ENCODE results near the gene TSPAN16.

The TSPAN16 gene

GRCh38 chr19:11274533-11275086 is 21.4 kb upstream of the TSPAN16 start:
- no peak overlapping the region for H3K4me3 ChIP-seq (replicated peaks; ENCODE audit: low read depth, low read length)
- DNase-seq (ENCODE audit: low read depth) = no peak
- TF ChIP-seq CTCF (IDR thresholded peaks at IDR 0.05; ENCODE audit: low read length, missing control alignments) = no peak

GRCh38 chr19:11278670-11279069 is 17.3 kb upstream of the TSPAN16 start:
- no peak for TF ChIP-seq CTCF (IDR thresholded peaks at IDR 0.05; ENCODE audit: low read length, missing control alignments)
- peak; percentile 70 for DNase-seq (ENCODE audit: low read depth)
- H3K4me3 ChIP-seq (replicated peaks; ENCODE audit: low read depth, low read length) = no peak overlapping the region

- H3K4me3 ChIP-seq (replicated peaks; ENCODE audit: low read depth, low read length) = no peak overlapping the region
- peak; percentile 45 for DNase-seq (ENCODE audit: low read depth)
Measured at GRCh38 chr19:11279505-11280236, 16.3 kb upstream of the TSPAN16 start.

GRCh38 chr19:11281356-11282049 is 14.5 kb upstream of the TSPAN16 start:
- no peak for DNase-seq (ENCODE audit: low read depth)
- TF ChIP-seq CTCF (IDR thresholded peaks at IDR 0.05; ENCODE audit: low read length, missing control alignments) = no peak
- no peak overlapping the region for H3K4me3 ChIP-seq (replicated peaks; ENCODE audit: low read depth, low read length)

More at GRCh38 chr19:11279505-11280236, 16.3 kb upstream of the TSPAN16 start:
- no peak for TF ChIP-seq CTCF (IDR thresholded peaks at IDR 0.05; ENCODE audit: low read length, missing control alignments)

- TF ChIP-seq CTCF (IDR thresholded peaks at IDR 0.05; ENCODE audit: low read length, missing control alignments) = no peak
- no peak overlapping the region for H3K4me3 ChIP-seq (replicated peaks; ENCODE audit: low read depth, low read length)
- no peak for DNase-seq (ENCODE audit: low read depth)
Measured at GRCh38 chr19:11284515-11284914, 11.4 kb upstream of the TSPAN16 start.

- H3K4me3 ChIP-seq (replicated peaks; ENCODE audit: low read depth, low read length) = no peak overlapping the region
- DNase-seq (ENCODE audit: low read depth) = peak; percentile 86
- TF ChIP-seq CTCF (IDR thresholded peaks at IDR 0.05; ENCODE audit: low read length, missing control alignments) = peak; percentile 33
Measured at GRCh38 chr19:11286312-11286974, 9.5 kb upstream of the TSPAN16 start.
